Fibroblast of gingiva (primary cell): ENCODE measurements around the gene GALNT7.
"Not testable (repeated sequence)": the region's sequence is repeated elsewhere in the genome, so short reads cannot be mapped to it uniquely, and the experiment has no call there.

ENCODE experiments used
- DNase-seq: peaks from one replicate; pipeline ENCODE4 v3.0.0-alpha.2; 2011; ENCODE audit warnings: low read depth

Gene GALNT7

DNA sequence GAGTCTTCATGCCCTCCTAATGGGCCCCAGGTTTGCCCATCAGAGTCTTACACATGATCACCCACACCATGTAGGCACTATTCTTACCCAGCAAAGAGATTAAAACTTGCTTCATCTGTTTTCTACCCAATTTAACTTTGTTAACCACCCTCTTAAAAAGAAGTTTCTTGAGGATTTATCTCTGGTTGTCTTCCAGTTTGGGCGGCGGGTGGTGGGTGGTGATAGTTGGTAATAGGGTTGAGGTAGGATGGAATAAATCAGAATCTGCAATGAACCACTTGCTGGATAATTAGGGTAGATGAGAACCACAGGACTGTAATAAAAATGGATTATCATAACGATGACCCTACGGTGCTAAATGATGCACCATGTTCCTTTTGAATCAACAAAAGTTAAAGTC is 30.9 kb downstream of the GALNT7 start:
- no peak for DNase-seq

DNA sequence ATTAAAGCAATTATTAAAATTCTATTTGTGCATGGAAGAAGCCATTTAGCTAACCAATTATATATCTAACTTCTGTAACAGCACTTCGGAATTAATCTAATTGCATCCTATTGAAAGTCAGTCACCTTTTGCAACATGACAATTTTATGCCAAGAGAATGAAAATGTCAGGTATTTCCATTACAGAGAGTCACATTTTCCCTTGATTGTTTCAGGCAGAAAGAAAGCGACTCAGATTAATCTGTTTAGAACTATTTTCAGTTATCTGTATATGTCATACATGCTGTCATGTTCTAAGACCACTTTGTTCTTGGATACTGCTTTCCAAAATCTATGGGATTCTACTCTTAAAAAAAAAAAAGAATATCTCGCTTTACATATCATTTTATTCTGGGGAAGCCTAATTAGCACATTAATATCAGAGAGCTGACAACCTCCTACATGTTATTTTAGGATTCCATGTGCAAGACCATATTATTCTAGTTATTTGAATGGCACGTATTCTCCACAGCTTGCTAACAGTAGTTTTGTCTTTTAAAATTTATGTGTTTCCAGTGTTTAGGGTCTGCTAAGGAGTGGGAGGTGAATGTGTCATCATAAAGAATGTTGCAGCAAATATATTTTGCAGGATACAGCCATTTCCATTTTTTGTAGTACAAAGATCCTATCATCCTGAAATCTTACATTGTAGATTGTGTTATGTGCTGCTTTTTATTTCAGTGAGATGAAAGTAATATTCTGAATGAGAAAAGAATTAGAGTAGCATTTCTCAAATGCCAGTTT is 31.7 kb downstream of the GALNT7 start:
- no peak for DNase-seq

DNA sequence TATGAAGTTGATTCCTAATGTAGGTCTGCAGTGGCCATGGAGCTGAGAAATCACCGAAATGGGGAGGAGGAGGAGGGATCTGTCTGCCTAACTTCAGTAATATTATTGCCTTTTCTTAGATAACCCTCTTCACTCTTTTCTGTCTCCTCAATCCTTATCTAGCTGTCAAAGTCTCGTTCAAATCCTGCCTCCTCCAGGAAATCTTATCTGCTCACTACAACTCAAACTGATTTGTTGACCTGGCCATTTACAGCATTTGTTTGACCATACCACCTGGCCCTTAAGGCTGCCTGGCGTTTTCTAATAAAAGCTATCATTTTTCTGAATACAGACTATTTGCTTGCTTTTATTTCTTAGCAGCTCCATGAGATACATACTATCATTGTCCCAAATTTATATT is 33.8 kb downstream of the GALNT7 start:
- DNase-seq: no peak

DNA sequence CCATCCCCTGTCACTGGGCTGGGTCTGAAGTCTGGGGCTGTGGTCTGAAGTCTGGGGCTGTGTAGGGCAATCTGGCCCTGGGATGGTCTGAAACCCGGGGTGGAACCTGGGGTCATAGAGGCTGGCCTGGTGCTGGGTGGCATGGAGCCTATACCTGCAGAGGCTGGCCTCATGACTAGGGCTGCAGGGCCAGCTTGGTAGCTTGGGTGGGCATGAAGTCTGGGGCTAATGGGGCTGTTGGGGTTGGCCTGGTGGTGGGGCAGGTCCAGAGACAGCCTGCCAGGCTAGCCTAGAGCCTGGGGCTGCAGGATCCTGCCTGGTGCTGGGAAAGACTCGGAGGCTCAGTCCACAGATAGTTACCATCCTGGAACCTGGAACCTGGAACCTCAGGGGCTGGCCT is 37.0 kb downstream of the GALNT7 start:
- DNase-seq: no peak

DNA sequence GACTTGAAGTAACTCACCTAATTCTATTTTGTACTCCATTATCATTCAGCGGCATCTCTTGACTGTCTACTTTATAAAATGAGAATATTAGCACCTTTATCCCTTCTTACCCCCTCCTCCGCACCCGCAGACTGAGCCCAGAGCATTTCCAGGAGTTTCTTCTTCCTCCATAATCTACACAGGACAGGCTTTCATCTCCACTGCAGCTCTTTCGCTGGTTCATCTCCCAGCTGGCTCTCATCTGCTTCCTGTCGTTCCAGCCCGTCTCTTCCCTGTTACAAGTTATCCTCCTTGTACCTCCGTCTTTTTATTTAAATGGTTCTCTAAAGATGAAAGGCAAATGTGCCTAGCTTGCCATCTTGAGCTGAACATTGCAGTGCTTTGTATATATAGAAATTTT is 39.8 kb downstream of the GALNT7 start:
- no peak for DNase-seq

DNA sequence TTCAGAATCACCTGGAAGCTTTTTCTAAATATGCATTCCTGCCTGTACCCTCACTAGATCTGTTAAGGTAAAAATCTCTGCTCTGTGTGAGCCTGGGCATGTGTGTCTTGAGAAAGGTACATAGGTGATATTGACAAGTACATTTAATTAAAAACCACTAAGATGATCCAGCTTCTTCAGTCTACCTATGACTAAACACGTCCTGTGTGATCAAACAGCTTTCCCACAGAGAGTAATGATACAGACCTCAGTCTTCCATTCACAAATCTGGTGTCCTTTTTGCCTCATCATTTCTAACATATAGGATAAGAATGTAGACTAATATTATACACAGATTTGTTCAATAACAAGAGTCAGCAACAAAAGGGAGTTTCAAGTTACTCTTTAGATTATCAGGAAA is 42.6 kb downstream of the GALNT7 start:
- no peak for DNase-seq

DNA sequence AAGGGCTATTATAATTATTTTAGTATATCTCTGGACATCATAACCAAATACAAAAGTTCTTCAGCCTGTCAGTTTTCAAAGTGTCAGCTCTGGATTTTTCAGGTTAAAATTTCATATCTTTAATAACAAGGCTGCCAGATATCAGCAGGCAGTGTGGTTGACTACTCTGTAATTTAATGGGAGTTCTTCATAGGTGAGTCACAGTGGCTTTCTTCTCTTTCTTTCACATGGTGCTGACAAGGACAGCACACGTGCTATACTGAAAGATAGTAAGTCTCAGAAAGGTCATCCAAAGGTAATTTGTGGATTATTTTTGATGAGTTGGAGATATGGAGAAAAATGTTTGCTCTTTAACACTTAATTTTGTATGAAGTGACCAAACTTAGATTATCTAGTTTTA is 43.2 kb downstream of the GALNT7 start:
- no peak for DNase-seq

DNA sequence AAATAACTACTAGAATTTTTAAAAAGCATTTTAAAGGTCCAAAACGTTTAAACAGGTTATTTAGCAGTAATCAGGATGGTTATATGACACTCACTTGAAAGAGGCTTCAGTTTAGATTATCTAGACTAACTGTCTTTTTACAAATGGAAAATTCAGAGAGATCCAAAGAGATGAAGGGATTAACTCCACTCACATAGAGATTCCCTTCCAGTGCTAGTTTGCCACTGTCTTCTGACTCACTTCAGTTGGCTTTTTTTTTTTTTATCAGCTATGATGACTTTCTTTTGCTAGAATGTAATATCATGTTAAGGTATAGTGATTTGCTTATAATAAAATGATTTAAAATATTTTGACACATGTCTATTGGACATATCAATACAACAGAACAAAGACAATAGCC is 43.8 kb downstream of the GALNT7 start:
- DNase-seq: no peak

DNA sequence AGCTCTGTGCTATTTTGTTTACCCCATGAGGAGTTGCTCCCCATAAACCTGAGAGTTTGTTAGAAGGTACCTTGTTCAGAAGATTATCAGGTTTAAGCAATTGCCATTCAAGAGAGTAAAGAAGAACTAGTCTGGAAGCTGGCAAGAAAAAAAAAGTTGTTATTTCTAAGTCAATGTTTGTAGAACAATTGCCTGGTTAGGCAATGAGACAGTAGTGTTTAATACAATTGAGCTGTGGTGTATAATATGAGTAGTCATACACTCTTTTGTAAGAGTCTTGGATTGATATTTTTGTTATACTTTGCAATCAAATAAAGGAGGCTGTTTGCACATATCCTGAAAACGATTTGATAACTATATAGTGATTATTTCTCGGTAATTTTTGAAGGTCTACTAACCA is 44.7 kb downstream of the GALNT7 start:
- DNase-seq: peak; percentile 19

DNA sequence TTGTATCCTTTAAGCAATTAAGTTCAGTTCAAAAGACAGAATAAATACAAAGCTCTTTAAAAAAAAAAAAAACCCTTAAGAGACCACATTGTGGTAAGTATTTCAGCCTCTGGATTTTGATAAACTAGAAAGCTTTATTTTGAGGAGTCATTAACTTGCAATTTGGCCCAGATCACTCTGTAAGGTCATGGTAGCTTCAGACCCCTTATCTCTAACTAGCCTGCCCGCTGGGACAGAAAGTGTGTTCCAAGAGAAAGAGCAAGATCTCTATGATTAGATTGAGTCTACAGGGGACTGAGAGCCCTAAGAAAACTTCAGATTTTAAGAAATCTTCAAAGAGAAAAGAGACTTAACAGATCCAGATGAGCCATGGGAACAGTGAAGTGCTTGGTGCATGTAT is 45.6 kb downstream of the GALNT7 start:
- no peak for DNase-seq

DNA sequence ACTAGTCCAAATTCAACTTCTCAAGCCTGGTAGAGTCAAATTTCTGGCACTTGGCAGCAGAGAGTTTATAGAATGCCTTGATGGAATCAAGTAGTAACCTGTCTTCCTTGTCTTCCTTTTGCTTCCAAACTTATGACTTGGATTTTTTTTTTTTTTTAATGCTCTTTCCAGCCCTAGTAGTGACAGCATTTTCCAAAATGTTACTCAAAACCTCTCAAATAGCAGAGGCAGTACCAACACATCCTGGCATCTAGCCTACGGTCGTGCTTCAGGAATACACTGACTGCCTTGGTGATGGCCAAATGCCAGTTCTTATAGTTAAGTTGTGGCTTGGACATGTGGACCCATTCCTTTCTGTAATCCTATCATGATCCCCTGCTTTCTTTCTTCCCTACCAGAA is 46.0 kb downstream of the GALNT7 start:
- peak; percentile 92 for DNase-seq

DNA sequence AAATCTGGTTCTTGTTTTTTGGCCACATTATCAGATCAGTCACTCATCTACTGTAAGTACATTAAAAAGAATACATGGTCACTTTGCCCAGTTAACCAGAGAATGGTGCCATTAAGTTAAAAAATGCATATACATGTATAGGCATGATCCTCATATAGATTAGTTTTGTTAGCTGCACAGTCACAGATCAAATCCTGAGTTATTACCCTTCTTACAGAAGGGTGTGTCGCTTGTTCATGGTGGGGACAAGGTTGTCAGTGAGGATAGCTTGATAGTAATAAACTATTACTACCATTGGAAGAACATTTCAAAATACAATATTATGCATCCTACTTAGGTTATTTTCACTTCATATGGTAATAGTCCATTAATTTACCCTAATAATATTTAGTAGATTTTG is 48.5 kb downstream of the GALNT7 start:
- no peak for DNase-seq

DNA sequence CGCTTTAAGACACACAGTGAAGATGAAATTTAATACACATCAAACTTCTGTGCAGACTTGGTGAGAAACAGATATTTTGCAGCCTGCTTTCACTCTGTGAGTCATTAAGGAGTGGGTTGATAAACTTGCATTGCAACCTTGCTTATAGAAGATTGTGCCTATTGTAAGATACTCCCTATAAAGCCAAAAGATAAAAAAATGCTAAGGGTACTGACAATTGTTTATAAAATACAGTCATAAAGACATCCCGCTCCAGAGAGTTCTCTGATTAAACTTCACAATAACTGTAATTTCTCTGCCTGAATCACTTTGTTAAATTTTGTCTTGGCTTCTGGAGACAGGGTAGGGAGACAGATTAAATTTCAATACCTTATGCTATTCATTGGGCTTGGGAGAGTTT is 49.1 kb downstream of the GALNT7 start:
- no peak for DNase-seq

DNA sequence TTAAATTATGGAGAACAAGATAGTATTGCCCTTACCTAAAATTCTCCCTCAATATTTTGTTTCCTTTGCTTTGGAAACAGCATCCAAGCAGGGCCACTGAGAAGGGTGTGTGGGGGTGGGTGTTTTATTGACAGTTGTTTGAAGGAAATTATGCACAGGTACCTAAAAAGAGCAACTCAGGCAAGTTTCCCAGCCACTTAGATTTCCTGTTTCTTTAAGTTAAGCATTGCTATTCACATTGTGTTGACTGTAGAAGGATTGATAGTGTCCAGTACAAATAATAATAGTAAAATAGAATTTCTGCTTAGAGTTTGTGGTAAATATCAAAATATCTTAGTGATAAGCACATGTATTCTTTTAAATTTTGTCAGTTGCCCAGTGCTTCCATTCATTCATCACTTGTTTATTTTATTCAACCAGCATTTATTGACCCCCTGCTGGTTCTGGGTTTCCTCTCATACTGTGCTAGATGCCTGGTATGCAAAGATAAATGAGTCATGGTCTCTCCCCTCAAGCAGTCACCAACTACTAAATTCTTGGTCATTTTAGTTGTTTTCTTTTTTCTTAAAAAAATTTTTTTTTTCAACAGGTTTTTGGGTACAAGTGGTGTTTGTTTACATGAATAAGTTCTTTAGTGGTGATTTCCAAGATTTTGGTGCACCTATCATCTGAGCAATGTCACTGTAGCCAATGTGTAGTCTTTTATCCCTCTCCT is 50.0 kb downstream of the GALNT7 start:
- DNase-seq: peak; percentile 28

DNA sequence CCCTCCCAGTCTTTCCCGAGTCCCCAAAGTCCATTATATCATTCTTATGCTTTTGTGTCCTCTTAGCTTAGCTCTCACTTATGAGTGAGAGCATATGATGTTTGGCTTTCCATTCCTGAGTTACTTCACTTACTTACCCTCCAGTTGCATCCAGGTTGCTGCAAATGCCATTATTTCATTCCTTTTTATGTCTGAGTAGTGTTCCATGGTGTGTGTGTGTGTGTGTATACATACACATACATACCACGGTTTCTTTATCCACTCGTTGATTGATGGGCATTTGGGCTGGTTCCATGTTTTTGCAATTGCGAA is 50.5 kb downstream of the GALNT7 start:
- DNase-seq: not testable (repeated sequence)

DNA sequence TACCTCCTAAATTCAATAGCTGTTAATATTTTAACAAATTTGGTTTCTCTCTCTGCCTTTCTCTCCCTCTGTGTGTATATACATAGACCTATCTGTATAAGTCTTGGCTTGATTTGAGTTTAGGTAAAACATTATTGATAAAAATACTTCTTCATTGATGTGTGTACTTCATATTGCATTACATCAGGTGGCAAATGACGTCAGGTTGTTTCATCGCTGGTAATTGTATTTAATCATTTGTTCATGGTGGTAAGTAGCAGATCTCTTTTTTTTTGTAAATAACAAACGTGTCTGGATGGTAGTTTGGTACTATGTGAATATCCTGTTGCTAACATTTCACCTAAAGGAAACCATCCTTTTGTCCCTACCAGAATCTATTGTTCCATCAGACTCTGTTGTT is 55.1 kb downstream of the GALNT7 start:
- no peak for DNase-seq

DNA sequence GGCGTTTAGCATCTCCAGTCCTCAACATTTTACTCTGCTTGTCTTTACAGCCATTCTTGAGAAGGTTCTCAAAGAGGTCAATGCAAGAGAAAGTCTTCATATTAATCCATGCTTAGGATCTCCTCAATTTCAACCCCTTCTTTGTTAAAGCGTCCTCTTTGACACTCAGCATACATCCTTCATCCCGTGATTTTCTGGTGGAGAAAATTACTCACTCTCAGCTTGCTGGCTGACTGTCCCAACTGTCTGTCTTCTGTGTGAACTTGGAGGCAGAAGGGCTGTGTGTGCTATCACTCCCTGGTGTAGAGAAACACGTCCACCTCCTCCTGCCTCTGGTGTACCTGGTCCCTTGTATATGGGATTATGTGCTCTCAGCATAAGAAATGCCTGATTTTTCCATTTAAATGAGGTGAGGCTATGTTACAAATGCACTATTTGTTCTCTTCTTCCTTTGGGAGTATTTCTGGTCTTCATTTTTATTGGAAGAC is 57.8 kb downstream of the GALNT7 start:
- DNase-seq: no peak

DNA sequence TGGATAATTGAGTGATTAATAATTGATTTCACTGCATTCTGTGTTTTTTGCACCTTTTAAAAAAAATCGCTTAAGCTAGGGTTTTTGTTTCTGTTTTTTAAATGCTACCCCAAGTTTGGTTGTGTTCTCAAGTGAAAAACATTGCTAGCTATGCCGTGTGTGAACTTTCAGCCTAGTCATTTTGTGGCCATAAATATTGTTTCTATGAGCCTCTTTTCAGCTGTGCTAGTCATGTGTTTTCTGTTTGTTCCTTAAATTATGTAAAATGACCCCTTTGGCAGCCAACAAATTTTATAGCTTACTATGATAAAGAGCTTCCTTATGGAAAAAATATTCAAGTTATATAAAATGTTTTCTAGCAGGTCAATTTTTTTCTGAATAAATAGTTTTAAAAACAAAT is 59.1 kb downstream of the GALNT7 start:
- no peak for DNase-seq

DNA sequence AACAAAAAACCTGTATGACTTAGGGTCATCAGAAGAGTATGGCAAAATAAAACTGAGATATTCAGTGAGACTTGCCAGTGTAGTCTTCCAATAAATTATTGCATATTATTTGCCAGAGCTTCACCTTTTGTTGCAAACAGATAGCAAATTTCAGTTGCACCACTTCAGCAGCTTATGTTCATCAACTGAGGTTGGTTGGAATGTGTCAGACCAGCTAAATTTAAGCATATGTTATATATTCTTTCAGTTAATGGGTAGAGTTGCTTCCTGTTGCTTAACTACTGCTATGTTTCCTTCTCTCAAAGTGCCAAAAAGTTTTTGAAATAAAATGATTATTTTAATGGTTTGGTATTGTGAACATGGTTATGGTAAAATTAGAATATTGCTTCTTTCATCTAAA is 61.5 kb downstream of the GALNT7 start:
- DNase-seq: no peak

DNA sequence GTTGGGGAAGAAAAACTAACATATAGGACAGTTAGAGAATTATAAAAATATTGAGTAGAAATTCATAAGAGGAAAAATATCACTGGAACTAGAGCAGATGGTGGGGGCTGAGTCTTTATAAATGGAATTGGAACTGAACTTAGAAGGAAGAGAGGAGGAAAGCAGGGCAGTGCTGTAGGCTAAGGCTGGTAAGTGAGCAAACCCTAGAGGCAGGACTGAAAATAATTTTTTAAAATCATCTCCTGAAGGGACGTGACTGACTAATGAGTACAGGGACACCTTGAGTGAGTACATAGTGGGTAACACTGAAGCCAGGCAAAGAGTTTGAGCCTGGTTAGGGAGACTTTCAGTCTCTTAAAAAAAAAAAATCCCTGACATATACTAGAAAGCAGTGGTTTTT is 63.3 kb downstream of the GALNT7 start:
- peak; percentile 33 for DNase-seq

DNA sequence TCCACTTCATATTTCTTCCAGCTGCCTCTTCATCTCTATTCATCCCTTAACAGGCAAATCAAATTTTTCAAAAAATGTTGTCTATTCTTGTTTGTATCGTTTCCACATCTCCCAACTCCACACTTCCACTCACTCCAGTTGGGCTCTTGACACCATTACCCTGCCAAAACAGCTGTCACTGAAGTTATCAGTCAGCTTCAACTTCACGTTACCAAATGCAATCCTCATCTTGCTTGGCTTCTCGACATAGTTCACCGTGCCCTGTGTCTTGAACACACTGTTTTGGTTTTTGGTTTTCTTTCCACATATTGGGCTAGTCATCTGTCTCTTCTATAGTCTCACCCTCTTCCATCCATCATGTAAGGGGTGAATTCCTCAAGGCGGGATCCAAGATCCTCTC is 65.2 kb downstream of the GALNT7 start:
- DNase-seq: no peak

DNA sequence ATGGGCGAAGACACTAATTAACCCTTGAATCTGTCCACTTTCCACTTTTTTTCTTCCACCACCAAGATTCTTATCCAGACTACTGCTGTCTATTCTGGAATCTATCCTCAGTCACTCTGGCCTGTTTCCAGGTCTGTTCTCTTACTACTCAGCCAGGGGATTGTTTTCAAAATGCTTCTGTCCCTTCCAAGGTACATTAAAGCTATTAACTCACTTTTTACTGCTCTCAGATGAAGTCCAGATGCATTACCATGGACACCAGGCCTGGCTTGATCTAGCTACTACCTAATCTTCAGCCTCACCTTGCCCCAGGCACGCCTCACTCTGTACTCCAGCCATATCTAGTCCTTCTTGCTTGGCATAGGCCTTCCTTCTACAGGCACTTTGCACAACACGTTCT is 66.4 kb downstream of the GALNT7 start:
- no peak for DNase-seq

DNA sequence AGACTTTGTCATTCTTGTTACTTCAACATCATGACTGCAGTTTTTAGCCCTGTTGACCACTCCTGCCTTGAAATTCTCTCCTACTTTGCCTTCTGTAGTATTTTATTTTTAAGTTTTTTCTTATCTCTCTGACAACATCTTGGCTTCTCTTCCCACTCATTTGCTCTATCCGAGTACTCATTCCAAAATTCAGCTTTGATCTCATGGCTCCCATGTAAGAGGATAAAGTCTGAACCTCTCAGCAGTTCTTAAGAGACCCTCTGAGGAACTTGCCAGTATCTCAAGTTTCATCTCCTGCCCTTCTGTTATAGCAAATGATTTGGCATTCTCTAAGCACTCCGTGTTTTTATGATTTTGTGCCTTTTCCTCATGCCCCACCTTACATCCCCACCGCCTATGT is 67.7 kb downstream of the GALNT7 start:
- DNase-seq: no peak

DNA sequence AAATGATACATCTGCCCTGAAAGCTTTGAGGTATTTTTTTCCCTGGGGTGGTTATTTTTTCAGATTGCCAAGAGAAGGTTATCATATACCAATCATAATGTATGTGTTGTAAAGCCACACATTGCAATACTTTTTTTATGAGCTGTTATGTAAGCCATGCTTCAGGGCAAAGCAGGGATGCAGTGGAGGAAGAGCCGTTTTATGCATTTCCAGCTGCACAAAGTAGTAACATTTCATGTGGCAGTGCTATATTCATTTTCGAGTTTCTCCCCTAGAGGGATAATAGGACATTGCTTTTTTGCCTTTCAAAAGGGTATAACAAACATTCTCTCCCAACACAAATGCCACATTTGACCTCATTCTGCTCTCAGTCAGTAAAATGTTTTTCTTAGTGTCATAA is 68.5 kb downstream of the GALNT7 start:
- DNase-seq: no peak
